ENCODE data around the gene TMEM127.

Gene TMEM127

DNA sequence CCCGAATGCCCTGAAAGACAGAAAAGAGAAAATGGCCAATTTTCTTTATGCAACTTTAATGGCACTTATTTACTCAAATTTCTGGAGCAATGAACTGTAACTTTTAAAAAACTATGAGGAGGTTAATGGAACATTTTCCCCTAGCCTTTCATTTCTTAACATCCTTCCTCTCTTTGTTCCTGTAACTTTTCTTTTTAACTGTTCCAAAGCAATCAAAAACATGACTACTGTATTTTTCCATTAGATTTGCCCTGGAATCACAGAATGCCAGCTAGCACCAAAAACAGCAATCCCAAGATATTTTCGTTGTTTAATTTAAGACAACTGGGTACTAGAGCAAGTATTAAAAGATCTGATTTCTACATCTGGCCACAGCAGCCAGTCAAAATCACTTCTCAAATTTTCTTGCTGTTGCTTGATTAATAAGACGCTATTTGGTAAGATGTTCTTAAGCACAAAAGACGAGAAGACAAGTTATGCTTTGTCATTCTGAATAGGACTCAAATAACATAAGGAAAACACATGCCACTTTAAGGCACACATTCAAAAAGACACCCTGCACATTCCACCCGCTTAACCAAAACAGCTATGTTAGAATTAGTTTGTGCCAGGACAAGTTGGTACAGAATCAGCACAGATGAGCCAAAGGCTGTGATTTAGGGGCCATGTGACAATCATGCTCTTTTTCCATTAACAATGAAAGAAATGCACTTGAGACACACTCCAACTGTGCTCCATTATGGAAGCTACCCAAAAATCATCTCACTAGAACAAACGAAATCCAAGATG, 60.8 kb downstream of the TMEM127 start:
- peak; percentile 79 for DNase-seq

DNA sequence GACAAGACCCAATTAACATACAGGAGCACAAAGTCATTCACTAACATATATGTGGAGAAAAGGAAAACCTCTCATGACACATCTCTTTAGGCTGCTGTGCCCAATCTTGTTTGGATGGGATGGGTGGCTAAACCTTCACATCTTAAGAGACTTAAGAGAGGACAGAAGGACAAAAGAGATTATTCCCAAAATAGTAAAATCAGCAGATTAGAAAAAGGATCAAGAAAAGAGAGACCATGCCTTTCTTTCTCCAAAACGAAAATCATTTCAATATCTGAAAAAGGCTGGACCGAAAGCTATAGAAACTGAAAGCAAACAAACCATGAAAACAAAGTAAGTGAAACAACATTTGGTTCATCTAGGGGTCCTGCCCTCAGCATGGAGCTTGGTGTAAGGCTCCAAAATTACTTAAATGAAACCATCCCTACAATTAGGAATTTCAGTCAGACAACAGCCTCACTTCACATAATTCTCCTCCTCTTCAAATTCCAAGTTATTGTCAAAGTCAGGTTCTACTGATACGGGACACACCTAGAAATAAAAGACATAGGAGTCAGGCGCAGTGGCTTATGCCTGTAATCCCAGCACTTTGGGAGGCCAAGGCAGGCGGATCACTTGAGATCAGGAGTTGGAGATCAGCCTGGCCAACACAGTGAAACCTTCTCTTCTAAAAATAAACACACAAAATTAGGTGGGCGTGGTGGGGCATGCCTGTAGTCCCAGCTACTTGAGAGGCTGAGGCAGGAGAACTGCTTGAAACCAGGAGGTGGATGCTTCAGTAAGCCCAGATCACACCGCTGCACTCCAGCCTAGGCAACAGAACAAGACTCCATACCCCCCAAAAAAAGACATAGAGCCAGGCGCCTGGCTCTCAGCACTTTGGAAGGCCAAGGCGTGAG, 62.4 kb downstream of the TMEM127 start:
- DNase-seq, result no peak

DNA sequence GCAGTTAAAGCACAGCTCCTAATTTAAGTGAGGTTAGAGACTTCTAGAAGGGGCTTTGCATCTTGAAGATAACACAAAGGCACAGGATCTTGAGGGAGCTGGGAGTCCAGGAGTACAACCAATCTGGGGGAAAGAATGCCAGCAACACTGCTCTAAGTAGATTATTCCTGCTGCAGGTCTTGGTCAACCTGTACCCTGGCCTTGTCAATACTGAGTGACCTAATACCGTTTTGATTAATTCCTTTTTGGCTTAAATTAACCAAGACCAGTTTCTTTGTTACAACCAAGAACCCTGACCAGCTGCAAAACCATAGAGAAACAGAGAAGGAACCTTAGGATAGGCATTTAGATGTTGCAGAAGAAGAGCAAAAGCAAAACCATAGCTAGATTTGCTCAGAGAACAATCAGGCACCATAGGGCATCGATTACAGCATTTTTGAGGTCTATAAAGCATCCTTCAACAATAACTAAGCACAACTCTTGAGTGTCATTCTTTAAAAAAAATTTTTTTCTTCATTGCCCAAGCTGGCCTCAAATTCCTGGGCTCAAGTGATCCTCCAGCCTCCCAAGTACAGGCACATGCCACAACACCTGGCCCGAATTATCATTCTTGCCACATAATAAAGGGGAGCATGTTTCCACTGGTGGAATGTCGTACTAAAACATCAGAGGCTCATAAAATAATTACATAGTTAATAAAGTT, 63.5 kb downstream of the TMEM127 start:
- DNase-seq, result no peak

DNA sequence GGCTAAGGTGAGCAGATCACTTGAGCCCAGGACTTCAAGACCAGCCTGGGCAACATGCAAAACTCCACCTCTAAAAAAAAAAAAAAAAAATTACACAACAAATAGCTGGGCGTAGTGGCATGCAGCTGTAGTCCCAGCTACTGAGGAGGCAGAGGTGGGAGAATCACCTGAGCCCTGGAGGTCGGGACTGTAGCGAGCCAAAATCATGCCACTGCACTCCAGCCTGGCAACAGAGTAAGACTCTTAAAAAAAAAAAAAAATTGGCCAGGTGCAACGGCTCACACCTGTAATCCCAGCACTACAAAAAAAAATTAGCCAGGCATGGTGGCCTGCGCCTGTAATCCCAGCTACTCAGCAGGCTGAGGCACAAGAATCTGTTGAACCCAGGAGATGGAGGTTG, 64.5 kb downstream of the TMEM127 start:
- no peak for DNase-seq

DNA sequence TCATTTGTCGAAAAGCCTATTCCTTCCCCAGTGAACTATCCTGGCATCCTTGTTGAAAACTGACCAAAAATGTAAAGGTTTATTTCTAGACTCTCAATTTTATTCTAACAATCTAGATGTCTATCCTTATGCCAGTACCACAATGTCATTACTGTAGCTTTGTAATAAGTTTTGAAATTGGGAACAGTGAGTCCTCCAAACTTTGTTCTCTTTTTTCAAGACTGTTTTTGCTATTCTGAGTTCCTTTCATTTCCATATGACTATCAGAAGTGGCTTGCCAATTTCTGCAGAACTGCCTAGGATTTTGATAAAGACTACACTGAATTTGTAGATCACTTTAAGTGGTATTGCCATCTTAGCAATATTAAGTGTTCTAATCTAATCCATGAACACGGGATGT, 66.9 kb downstream of the TMEM127 start:
- DNase-seq, result no peak
